Choroid plexus epithelial cell (primary cell): ENCODE data around the gene TRANK1.

Experiments used
- DNase-seq: peaks from one replicate; pipeline ENCODE4 v3.0.0-alpha.2; 2010; ENCODE audit warnings: low read depth
- H3K4me3 ChIP-seq: 2 replicates; pipeline ENCODE4 v1.5.1; 2011; ENCODE audit warnings: low read depth, mild to moderate bottlenecking, control low read depth, low read length, moderate library complexity
- TF ChIP-seq, protein P1 (sequence below): conservative IDR thresholded peaks from 2 replicates; pipeline ENCODE4 v1.5.1; 2011; ENCODE audit warnings: low read depth, mild to moderate bottlenecking, control low read depth, inconsistent platforms, low read length, moderate library complexity

The TRANK1 gene

DNA sequence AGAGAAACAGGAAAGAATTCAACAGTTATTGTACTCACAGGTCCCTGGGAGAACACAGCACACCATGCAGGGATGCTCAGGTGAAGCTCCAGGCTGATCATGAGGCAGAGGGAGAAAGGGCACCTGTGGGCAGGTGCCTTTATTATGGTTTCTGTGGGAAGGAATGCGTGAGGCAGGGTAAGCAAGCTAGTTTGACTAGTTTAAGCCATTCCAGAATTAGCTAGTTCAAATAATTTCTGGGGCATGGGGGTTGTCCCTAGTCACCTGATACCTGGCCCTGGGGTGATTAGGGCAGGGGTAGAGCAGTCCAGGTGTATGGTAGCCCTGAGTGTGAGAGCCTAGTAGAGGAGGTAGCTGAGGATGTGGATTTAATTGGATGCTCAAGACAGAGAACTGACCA, 132.6 kb downstream of the TRANK1 start:
- no peak overlapping the region for H3K4me3 ChIP-seq
- no peak for DNase-seq

GRCh38 chr3:36811768-36812167, 133.1 kb downstream of the TRANK1 start:
- TF ChIP-seq, protein P1, sequence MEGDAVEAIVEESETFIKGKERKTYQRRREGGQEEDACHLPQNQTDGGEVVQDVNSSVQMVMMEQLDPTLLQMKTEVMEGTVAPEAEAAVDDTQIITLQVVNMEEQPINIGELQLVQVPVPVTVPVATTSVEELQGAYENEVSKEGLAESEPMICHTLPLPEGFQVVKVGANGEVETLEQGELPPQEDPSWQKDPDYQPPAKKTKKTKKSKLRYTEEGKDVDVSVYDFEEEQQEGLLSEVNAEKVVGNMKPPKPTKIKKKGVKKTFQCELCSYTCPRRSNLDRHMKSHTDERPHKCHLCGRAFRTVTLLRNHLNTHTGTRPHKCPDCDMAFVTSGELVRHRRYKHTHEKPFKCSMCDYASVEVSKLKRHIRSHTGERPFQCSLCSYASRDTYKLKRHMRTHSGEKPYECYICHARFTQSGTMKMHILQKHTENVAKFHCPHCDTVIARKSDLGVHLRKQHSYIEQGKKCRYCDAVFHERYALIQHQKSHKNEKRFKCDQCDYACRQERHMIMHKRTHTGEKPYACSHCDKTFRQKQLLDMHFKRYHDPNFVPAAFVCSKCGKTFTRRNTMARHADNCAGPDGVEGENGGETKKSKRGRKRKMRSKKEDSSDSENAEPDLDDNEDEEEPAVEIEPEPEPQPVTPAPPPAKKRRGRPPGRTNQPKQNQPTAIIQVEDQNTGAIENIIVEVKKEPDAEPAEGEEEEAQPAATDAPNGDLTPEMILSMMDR, result no peak
- no peak overlapping the region for H3K4me3 ChIP-seq
- DNase-seq, result no peak

More for the DNA sequence above, 132.6 kb downstream of the TRANK1 start:
- TF ChIP-seq, protein P1, result no peak

GRCh38 chr3:36804295-36805055, 140.4 kb downstream of the TRANK1 start:
- TF ChIP-seq, protein P1, result no peak
- DNase-seq, result no peak
- H3K4me3 ChIP-seq, result no peak overlapping the region

DNA sequence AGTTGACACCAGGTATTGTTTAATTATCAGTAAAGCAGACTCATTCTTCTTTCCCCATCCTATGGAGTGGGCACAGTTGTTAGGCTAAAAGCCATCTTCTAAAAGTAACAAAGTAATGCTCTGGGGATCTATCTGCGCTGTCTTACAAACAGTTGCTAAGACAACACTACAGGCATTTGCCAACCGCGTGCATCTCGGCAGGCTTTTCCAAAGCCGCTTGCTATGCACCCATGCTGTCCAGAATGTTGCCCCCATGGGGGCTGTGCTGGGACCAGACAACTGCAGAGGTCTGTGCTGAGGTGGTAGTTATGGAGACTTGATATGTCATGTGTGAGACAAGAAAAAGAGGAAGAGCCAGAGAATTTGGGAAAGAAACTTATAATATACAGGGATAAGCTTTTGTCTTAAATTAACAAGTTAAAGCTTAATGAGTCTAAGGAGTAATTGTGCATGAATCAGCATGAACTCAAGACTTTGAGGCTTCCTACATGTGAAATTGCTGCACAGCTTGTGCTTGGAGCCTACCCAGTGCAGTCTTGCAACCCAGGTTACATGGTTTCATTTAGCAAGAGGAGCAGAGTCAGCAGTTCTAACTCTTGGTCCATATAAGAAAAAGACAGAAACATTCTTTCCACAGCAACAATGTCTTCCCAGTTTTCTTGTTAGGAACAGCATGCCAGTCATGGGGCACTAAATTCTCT, 141.6 kb downstream of the TRANK1 start:
- TF ChIP-seq, protein P1, result no peak
- no peak for DNase-seq
- no peak overlapping the region for H3K4me3 ChIP-seq

DNA sequence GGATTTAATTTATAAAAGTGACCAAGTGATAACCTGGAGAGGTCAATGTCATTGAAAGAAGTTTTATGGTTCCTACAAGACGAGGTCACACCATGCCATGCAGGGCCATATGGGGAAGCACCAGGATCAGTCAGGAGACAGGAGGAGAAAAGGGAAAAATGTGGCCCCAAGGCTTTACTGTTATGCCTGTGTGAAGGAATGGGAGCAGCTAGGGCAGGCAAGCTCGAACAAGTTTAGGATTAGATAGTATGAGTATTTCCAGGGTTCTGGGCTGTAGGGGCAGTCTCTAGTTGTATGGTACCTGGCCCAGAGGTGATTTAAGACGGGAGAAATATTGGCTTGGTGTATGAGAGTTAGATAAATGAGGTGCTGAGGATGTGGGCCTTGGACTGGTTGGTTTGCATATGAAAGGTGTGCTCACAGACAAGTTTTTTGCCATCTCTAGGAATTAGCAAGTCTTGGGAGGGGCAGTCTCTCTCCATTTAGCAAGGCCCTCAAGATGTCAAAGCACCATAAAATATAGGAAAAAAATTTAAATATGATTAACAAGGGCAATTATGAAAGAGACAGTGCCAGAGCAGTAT, 144.2 kb downstream of the TRANK1 start:
- no peak overlapping the region for H3K4me3 ChIP-seq
- DNase-seq, result no peak
- TF ChIP-seq, protein P1, result no peak

DNA sequence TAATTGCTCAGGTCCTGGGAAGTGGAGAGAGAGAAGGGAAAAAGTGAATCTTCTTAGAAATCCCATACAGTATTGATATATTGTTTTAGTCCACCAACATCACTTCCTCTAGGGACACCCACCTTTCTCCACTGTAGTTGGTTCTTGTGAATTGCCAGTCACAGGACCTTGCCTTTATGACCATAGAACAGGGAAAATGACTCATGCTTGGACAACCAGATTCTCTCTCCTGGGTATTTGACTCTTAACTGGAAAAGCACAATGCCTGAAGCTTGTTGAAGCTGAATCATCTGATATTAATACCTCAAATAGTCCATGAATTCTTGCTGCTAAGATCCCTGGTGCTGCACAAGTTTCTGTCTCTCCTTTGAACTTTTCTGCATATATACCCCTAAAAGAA, 148.0 kb downstream of the TRANK1 start:
- peak; percentile 39 for DNase-seq
- TF ChIP-seq, protein P1, result no peak
- no peak overlapping the region for H3K4me3 ChIP-seq
